Ectodermal cell (in vitro differentiated cells): Measurements from ENCODE around the gene ZPBP2.

Experiments
- H3K27ac ChIP-seq: 2 replicates; pipeline ENCODE4 v1.7.0; 2013; ENCODE audit warnings: mild to moderate bottlenecking, low read depth, low read length; ENCODE audit not compliant: insufficient read depth, poor library complexity, severe bottlenecking
- H3K27me3 ChIP-seq: 2 replicates; pipeline ENCODE4 v1.7.0; 2013; ENCODE audit warnings: mild to moderate bottlenecking, low read length; ENCODE audit not compliant: insufficient read depth, control insufficient read depth, poor library complexity, severe bottlenecking
- H3K36me3 ChIP-seq: one replicate; pipeline ENCODE4 v1.7.0; 2013; ENCODE audit warnings: low read length; ENCODE audit not compliant: control insufficient read depth, insufficient read depth
- H3K4me1 ChIP-seq: one replicate; pipeline ENCODE4 v1.7.0; 2013; ENCODE audit warnings: low read length; ENCODE audit not compliant: control insufficient read depth, insufficient read depth
- H3K4me3 ChIP-seq: 2 replicates; pipeline ENCODE4 v1.7.0; 2013; ENCODE audit warnings: low read depth, low read length, control low read depth; ENCODE audit not compliant: insufficient read depth
- H3K9me3 ChIP-seq: 2 replicates; pipeline ENCODE4 v1.7.0; 2013; ENCODE audit warnings: mild to moderate bottlenecking, low read length, moderate library complexity; ENCODE audit not compliant: control insufficient read depth
- WGBS, 2 experiments: methylation state at CpG; one replicate each; pipeline ENCODE4 v1.1.7; 2013; ENCODE audit warnings: missing lambda C conversion rate in 2 of 2; 5-methylcytosine and 5-hydroxymethylcytosine counted together

The ZPBP2 gene

DNA sequence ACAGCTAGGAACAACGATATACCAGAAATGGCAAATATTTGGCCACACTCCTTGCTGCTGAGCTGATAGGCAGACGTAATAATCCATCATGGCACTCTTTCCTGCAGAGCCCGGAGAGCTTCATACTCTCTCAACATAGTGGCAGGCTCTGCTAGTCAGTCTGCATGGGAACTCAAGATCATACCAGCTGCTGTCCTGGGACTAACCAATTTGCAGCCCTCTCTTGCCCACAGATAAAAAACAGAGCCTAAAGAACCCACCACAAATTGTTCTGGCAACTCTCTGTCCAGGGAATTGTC is 36.9 kb downstream of the ZPBP2 start:
- Histone ChIP-seq H3K4me1 (no peaks in the 10 kb centered on the region), H3K4me3 (no peak overlapping the region), H3K27ac (no peak overlapping the region), H3K27me3 (no peaks in the 10 kb centered on the region), H3K9me3 (no peaks in the 10 kb centered on the region), H3K36me3 (no peaks in the 10 kb centered on the region)
- 91 to 94% methylated on average over 3 of the region's 3 CpGs for WGBS, 2 experiments

DNA sequence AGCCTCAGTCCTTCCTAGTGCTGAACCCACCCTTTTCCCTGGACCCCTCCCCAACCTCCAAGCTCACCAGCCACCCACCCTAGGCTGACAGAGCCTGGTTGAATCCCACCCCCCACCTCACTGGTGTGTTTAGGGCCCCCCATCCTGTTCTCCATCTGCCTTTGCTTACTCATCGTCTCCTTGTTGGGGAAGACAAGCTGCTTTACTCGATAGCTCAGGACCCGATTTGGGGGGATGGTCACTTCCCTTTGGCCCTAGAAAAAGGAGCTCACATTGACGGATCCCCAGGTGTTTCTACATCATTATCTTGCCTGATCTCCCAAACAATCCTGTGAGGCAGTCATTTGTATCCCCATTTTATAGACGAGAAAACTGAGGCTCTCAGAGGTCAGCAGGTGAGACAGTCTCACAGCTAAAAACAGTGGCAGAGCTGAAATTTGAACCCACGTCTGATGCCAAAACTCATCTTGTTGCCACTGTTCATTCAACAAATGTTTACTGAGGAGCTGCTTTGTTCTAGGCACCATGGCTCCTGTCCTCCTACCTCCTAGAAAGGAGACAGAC is 40.9 kb downstream of the ZPBP2 start:
- Histone ChIP-seq H3K27ac (no peak overlapping the region), H3K9me3 (no peaks in the 10 kb centered on the region), H3K4me3 (no peak overlapping the region), H3K4me1 (no peaks in the 10 kb centered on the region), H3K36me3 (no peaks in the 10 kb centered on the region), H3K27me3 (no peaks in the 10 kb centered on the region)
- WGBS, 2 experiments = 94% methylated on average over 6 of the region's 6 CpGs

DNA sequence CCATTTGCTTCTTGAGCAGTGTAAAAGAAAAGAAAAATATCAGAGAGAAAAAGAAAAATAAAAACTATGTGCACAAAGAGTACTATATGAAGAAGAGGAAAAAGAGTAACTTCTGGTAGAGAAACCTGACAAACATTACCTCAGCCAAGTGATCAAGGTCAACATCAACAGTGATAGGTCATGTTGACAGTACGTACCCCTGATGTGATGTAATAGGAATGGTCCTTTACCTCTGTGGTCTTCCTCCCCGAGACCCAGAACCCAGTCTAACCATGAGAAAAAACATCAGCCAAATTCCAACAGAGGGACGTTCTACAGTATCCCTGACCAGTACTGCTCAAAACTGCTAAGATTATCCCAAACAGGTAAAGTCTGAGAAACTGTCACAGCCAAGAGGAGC is 46.0 kb downstream of the ZPBP2 start:
- Histone ChIP-seq H3K4me1 (no peaks in the 10 kb centered on the region), H3K9me3 (no peaks in the 10 kb centered on the region), H3K27ac (no peak overlapping the region), H3K4me3 (no peak overlapping the region), H3K27me3 (no peaks in the 10 kb centered on the region), H3K36me3 (no peaks in the 10 kb centered on the region)
- WGBS, 2 experiments = 95 to 96% methylated on average over 2 to 3 of the region's 3 CpGs

DNA sequence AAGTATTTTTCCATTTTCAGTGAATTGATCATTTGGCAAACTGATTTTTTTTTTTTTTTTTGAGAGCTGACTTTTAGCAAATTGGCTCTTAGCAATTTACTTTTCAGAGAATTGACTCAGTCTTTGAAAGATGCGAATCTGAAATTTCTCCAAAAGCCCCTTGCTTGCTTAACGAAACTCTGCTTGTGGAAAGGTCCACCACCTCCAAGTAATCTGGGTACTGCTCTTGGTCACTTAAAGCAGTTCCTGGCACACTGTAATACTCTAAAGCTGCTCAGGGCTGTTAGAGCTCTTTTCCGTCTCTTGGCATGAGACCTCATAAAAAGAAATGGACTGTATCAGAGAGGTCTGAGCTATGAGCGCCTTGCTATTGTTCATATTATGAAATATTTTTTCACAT is 47.6 kb downstream of the ZPBP2 start:
- Histone ChIP-seq H3K9me3 (no peaks in the 10 kb centered on the region), H3K36me3 (no peaks in the 10 kb centered on the region), H3K27me3 (no peaks in the 10 kb centered on the region), H3K4me1 (no peaks in the 10 kb centered on the region), H3K27ac (no peak overlapping the region), H3K4me3 (no peak overlapping the region)
- 87 to 97% methylated on average over 3 of the region's 4 CpGs for WGBS, 2 experiments

DNA sequence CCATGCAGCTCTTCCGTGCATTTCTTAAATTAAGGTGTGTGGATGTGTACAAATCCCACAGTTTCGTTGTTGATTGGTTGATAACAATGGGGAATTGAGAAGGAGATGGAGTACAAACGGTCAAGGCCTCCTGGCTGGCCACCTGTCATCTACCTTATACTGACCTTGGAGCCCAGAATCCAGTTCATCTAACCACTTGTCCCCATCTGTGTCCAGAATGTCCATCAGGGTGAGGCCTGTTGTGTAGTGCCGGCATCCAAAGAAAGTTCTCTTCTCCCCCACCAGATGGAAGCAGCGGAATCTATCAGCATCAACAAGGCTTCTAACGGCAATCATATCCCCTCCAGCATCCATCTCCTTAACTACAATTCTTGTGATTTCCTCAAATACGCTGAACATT is 48.9 kb downstream of the ZPBP2 start:
- H3K27me3 ChIP-seq = no peaks in the 10 kb centered on the region
- 87 to 91% methylated on average over 6 to 7 of the region's 7 CpGs for WGBS, 2 experiments
- no peaks in the 10 kb centered on the region for H3K4me1 ChIP-seq
- no peak overlapping the region for H3K4me3 ChIP-seq
- no peaks in the 10 kb centered on the region for H3K36me3 ChIP-seq
- H3K9me3 ChIP-seq = no peaks in the 10 kb centered on the region
- H3K27ac ChIP-seq = no peak overlapping the region

DNA sequence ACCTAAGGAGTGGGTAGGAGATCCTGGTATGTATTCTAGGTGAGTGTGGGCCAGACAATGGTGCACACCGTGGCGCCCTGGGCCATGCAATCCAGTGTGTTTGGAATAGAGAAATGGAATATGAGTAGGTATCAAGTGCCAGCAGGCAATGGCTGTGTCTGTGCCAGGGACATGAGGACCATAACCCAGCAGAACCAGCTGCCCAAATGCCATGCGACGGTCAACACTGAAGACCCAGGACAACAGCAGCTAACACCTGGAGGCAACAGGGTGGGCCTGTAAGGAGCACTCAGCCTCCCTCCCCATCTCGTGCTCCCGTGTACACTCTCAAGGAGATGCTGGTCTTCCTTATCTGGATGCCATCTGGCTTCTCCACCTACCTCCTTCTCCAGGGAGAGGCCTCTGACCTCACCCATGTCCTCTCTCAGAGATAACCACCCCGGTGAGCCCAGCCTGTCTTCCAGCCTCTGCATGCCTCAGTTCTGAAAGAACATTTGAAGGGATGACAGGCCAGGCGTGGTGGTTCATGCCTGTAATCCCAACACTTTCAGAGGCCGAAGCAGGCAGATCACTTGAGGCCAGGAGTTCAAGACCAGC is 51.2 kb downstream of the ZPBP2 start:
- no peak overlapping the region for H3K4me3 ChIP-seq
- peaks cover 2% of the 10 kb centered on the region for H3K4me1 ChIP-seq
- H3K27me3 ChIP-seq = no peaks in the 10 kb centered on the region
- H3K27ac ChIP-seq = no peak overlapping the region
- H3K9me3 ChIP-seq = no peaks in the 10 kb centered on the region
- H3K36me3 ChIP-seq = peaks cover 6% of the 10 kb centered on the region
- WGBS, 2 experiments = 93 to 97% methylated on average over 9 of the region's 9 CpGs

DNA sequence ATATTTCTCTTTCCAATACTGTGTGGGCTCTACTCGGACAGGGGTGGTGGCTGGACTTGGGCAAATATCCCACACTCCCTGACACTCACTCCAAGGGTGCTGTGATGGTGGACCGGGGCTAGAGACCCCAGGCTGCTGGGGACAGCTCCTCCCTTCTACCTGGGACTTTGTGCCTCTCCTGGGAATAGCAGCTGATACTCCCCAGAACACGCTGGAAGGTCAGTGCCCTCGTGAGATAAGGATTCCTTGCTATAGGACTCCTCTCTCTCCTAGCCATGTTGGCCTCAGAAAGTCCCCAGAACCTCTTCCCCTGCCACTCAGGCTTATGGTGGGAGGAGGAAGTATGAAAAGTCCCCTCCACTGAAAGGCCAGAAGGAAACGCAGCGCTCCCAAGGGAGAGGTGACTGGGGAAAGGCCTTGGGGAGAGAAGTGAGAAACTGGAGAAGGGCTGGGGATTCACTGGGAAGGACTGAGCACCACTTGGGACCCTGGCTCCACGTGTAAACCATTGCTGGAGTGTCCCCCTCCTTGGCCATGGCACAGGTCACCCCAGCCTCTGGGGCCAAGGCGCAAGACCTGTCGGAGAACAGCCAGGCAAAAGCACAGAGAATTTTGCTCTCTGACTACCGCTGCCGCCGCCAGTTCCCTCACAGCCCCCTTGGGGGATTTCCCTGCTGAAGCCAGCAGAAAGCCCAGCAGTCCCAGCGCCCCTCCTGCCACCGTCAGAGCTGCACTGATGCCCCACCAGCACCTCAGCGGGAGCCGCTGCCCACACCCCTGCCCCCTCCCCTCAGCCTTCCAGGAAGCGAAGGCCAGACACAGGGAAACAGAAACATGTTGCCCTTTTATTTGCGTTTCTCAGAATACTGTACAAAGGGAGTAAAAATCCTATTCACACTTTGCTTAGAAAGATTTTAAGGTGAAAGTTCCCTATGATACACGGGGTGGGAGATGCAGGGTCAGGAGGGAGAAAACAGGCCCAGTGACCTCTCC is 52.5 kb downstream of the ZPBP2 start:
- no peaks in the 10 kb centered on the region for H3K27me3 ChIP-seq
- H3K27ac ChIP-seq = no peak overlapping the region
- H3K4me3 ChIP-seq = no peak overlapping the region
- WGBS, 2 experiments = 88 to 91% methylated on average over 19 of the region's 19 CpGs
- peaks cover 14% of the 10 kb centered on the region for H3K4me1 ChIP-seq
- H3K9me3 ChIP-seq = no peaks in the 10 kb centered on the region
- H3K36me3 ChIP-seq = peaks cover 6% of the 10 kb centered on the region

DNA sequence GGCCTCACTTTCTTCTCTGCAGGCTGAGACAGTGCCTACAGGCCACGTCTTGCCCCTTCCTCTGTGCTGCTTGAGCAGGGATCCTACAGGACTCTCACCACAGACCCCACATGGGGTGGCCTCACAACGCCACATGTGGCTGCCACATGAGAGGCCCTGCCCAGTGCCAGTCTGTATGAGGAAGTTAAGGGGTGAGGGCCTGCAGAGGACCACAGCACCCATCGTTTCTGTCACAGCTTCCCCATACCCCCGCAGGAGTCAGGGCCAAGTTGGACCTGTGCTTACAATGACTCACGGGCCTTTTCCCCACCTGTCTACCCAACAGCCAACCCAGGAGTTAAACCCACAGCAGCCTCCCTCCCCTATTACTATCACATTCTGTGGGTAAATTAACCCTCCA is 53.3 kb downstream of the ZPBP2 start:
- 95% methylated on average over 5 of the region's 5 CpGs for WGBS, 2 experiments
- Histone ChIP-seq H3K9me3 (no peaks in the 10 kb centered on the region), H3K27me3 (no peaks in the 10 kb centered on the region), H3K4me1 (peaks cover 22% of the 10 kb centered on the region), H3K27ac (no peak overlapping the region), H3K4me3 (no peak overlapping the region), H3K36me3 (peaks cover 6% of the 10 kb centered on the region)

DNA sequence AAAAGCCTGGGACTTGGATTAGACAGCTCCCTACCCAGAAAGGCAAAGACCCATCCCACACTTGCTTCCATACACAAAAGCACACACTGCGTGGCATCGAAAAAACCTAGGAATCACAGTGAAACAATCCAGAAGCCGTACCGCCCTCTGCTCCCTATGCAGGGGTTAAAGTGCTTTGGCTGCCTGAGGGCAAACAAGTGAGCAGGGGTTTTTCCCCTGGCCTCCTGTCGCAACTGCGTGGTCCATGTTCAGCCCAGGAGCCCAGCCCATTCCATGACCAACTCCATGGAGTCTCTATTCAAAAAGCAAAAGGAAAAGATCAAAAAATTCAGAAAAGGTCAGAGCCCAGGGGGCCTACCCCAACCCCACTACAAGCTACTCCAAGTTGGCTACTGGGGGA is 54.0 kb downstream of the ZPBP2 start:
- no peak overlapping the region for H3K4me3 ChIP-seq
- peaks cover 26% of the 10 kb centered on the region for H3K4me1 ChIP-seq
- no peak overlapping the region for H3K27ac ChIP-seq
- 94% methylated on average over 6 of the region's 6 CpGs for WGBS, 2 experiments
- H3K36me3 ChIP-seq = peaks cover 6% of the 10 kb centered on the region
- no peaks in the 10 kb centered on the region for H3K9me3 ChIP-seq
- H3K27me3 ChIP-seq = no peaks in the 10 kb centered on the region

DNA sequence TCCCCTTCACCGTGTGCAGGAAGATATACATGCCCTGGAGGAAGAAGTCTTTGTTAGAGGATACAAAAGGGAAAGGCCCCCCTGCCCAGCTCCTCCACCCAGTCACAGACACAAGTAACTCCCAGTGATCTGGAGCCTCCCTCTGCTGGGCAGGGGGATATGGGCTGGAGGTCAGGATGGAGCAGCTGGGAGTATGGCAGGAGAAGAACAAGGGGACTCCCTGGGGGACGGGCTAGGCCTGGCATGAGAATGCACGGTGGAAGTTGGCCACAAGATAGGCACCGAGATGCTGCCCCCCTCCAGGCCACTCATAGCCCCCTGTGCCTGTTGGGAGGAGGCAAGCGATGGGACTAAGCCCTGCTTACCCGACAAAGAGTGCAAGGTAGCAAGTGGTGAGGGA is 55.2 kb downstream of the ZPBP2 start:
- Histone ChIP-seq H3K4me3 (no peak overlapping the region), H3K27ac (no peak overlapping the region), H3K36me3 (peaks cover 6% of the 10 kb centered on the region), H3K9me3 (no peaks in the 10 kb centered on the region), H3K4me1 (peaks cover 26% of the 10 kb centered on the region), H3K27me3 (no peaks in the 10 kb centered on the region)
- WGBS, 2 experiments = 93 to 94% methylated on average over 6 of the region's 6 CpGs
